BJ (cell line): ENCODE data around the gene DLGAP1. TPM values are rescaled to one million over a fixed set of nuclear protein-coding genes. Genes with fewer than 3 reads are reported as not detected.

ENCODE experiments used
- CTCF ChIA-PET: fragments of 350-600 bp; formaldehyde crosslinking; extraction: SDS; loops from one replicate; lab custom pipeline; 2021; ENCODE audit warnings: antibody characterized with exemption, inconsistent platforms; lab: Yijun Ruan, JAX
- POLR2A ChIA-PET: fragments of 300-600 bp; sonication (Branson Sonifier 250); formaldehyde crosslinking; extraction: SDS; loops from one replicate; lab custom pipeline; 2021; ENCODE audit warnings: antibody characterized with exemption; lab: Charles Lee
- DNase-seq: peaks from one replicate; pipeline ENCODE4 v3.0.0-alpha.2; 2011; ENCODE audit warnings: low read depth
- H3K27me3 ChIP-seq: 2 replicates; pipeline ENCODE4 v1.6.0; 2011; ENCODE audit warnings: low read length; ENCODE audit not compliant: control insufficient read depth, insufficient read depth
- H3K36me3 ChIP-seq: 2 replicates; pipeline ENCODE4 v1.5.1; 2011; ENCODE audit warnings: low read length; ENCODE audit not compliant: control insufficient read depth, insufficient read depth
- H3K4me3 ChIP-seq: 2 replicates; pipeline ENCODE4 v1.5.1; 2011; ENCODE audit warnings: low read depth, mild to moderate bottlenecking, control low read depth, low read length
- CTCF ChIP-seq: IDR thresholded peaks from 2 replicates; pipeline ENCODE4 v1.5.1; 2011; ENCODE audit warnings: low read depth, mild to moderate bottlenecking, control low read depth, inconsistent platforms, low read length, moderate library complexity; ENCODE audit not compliant: insufficient read depth
- polyA plus RNA-seq: library from polyadenylated mRNA; depleted of rRNA; stranded (reverse); fragments of >200 nt; gene quantifications from 2 replicates; pipeline ENCODE4 v1.2.3, GENCODE V29; 2011

DLGAP1 gene
- polyA plus RNA-seq, 1 experiment: 0.02 TPM

- Histone ChIP-seq H3K36me3 (no peaks in the 10 kb centered on the region), H3K27me3 (no peaks in the 10 kb centered on the region), H3K4me3 (no peak overlapping the region)
- DNase-seq: no peak
- ChIA-PET POLR2A (no interaction called here), CTCF (no interaction called here)
- TF ChIP-seq CTCF: no peak
Observed at GRCh38 chr18:4248686-4249085, 206.4 kb downstream of the DLGAP1 start.

GRCh38 chr18:4246374-4246773 lies 208.7 kb downstream of the DLGAP1 start:
- POLR2A ChIA-PET: no interaction called here

GRCh38 chr18:4245456-4245855 lies 209.7 kb downstream of the DLGAP1 start:
- no peaks in the 10 kb centered on the region for H3K27me3 ChIP-seq
- H3K36me3 ChIP-seq: no peaks in the 10 kb centered on the region
- no peak for TF ChIP-seq CTCF
- CTCF ChIA-PET: no interaction called here
- H3K4me3 ChIP-seq: no peak overlapping the region
- POLR2A ChIA-PET: no interaction called here
- no peak for DNase-seq

More at GRCh38 chr18:4246374-4246773, 208.7 kb downstream of the DLGAP1 start:
- CTCF ChIA-PET: no interaction called here
- no peaks in the 10 kb centered on the region for H3K36me3 ChIP-seq
- H3K4me3 ChIP-seq: no peak overlapping the region
- H3K27me3 ChIP-seq: no peaks in the 10 kb centered on the region
- TF ChIP-seq CTCF: no peak
- DNase-seq: no peak

GRCh38 chr18:4242431-4243161 lies 212.5 kb downstream of the DLGAP1 start:
- TF ChIP-seq CTCF: no peak
- Histone ChIP-seq H3K36me3 (no peaks in the 10 kb centered on the region), H3K27me3 (no peaks in the 10 kb centered on the region), H3K4me3 (no peak overlapping the region)
- no peak for DNase-seq
- CTCF ChIA-PET: no interaction called here
- POLR2A ChIA-PET: no interaction called here

- ChIA-PET POLR2A (no interaction called here), CTCF (no interaction called here)
- no peak for TF ChIP-seq CTCF
- Histone ChIP-seq H3K4me3 (no peak overlapping the region), H3K36me3 (no peaks in the 10 kb centered on the region), H3K27me3 (no peaks in the 10 kb centered on the region)
- DNase-seq: no peak
Observed at GRCh38 chr18:4241090-4241617, 214.0 kb downstream of the DLGAP1 start.
